Liver (tissue), 9 donors: ENCODE data around the gene DCDC1. TPM values are rescaled to one million over a fixed set of nuclear protein-coding genes. Genes with fewer than 3 reads are reported as not detected.

Experiments
- DNase-seq: peaks from one replicate; pipeline ENCODE4 v3.0.0-alpha.2; 2017; ENCODE audit warnings: low spot score
- H3K27ac ChIP-seq, 2 donors: one replicate each; pipeline ENCODE4 v1.7.0; 2013; ENCODE audit warnings: inconsistent platforms in 2 of 2, low read length in 2 of 2, control low read depth in 1 of 2, low read depth in 1 of 2, mild to moderate bottlenecking in 1 of 2
- H3K27me3 ChIP-seq, 4 donors: one replicate each; pipeline versions ENCODE4 v1.6.1 to v1.7.0; 2013; ENCODE audit warnings: low read length in 3 of 4, inconsistent platforms in 1 of 4, mild to moderate bottlenecking in 1 of 4, moderate library complexity in 1 of 4; ENCODE audit not compliant: control insufficient read depth in 4 of 4, insufficient read depth in 4 of 4
- H3K36me3 ChIP-seq, 4 donors: one replicate each; pipeline versions ENCODE4 v1.6.1 to v1.7.0; 2013; ENCODE audit warnings: low read length in 3 of 4, mild to moderate bottlenecking in 3 of 4, low read depth in 1 of 4, moderate library complexity in 1 of 4; ENCODE audit not compliant: control insufficient read depth in 4 of 4, insufficient read depth in 3 of 4
- H3K4me1 ChIP-seq, 4 donors: one replicate each; pipeline versions ENCODE4 v1.6.1 to v1.7.0; 2013; ENCODE audit warnings: low read length in 3 of 4, mild to moderate bottlenecking in 3 of 4, moderate library complexity in 1 of 4; ENCODE audit not compliant: control insufficient read depth in 4 of 4, insufficient read depth in 4 of 4
- H3K4me3 ChIP-seq, 3 donors: one replicate each; pipeline versions ENCODE4 v1.6.1 to v1.7.0; 2013; ENCODE audit warnings: low read length in 3 of 3, control low read depth in 1 of 3, low read depth in 1 of 3, mild to moderate bottlenecking in 1 of 3
- H3K9ac ChIP-seq, 2 donors: one replicate each; pipeline ENCODE4 v1.7.0; 2013; ENCODE audit warnings: low read length in 2 of 2, mild to moderate bottlenecking in 2 of 2, moderate library complexity in 2 of 2, control low read depth in 1 of 2, low read depth in 1 of 2
- H3K9me3 ChIP-seq, 4 donors: one replicate each; pipeline versions ENCODE4 v1.6.1 to v1.7.0; 2013; ENCODE audit warnings: low read length in 3 of 4; ENCODE audit not compliant: control insufficient read depth in 4 of 4
- EGR1 ChIP-seq, 2 donors: IDR thresholded peaks; 2 replicates each; pipeline ENCODE4 v1.6.1; 2016 to 2018; ENCODE audit warnings: antibody characterized with exemption in 2 of 2, low read depth in 2 of 2
- FOXA1 ChIP-seq: IDR thresholded peaks from 2 replicates; pipeline ENCODE4 v1.6.1; 2016; ENCODE audit warnings: antibody characterized with exemption
- GABPA ChIP-seq, 2 donors: IDR thresholded peaks in 1 of 2; conservative IDR thresholded peaks in 1 of 2; 2 replicates each; pipeline ENCODE4 v1.6.1; 2016; ENCODE audit warnings: antibody characterized with exemption in 2 of 2, mild to moderate bottlenecking in 1 of 2, moderate library complexity in 1 of 2
- HNF4A ChIP-seq, 2 donors: conservative IDR thresholded peaks; 2 replicates each; pipeline ENCODE4 v1.6.1; 2016; ENCODE audit warnings: antibody characterized with exemption in 2 of 2, mild to moderate bottlenecking in 2 of 2
- HNF4G ChIP-seq: IDR thresholded peaks from 2 replicates; pipeline ENCODE4 v1.6.1; 2016; ENCODE audit warnings: antibody characterized with exemption
- JUND ChIP-seq, 2 donors: IDR thresholded peaks; 2 replicates each; pipeline ENCODE4 v1.6.1; 2016; ENCODE audit warnings: antibody characterized with exemption in 2 of 2
- RAD21 ChIP-seq, 2 donors: IDR thresholded peaks; 2 replicates each; pipeline ENCODE4 v1.6.1; 2016; ENCODE audit warnings: antibody characterized with exemption in 2 of 2, mild to moderate bottlenecking in 2 of 2
- TAF1 ChIP-seq: conservative IDR thresholded peaks from 2 replicates; pipeline ENCODE4 v1.6.1; 2016; ENCODE audit warnings: antibody characterized with exemption, mild to moderate bottlenecking
- WGBS: extraction: QIAGEN DNeasy Blood & Tissue Kit; methylation state at CpG from one replicate; pipeline ENCODE4 v1.1.7; 2013; 5-methylcytosine and 5-hydroxymethylcytosine counted together
- polyA plus RNA-seq, 2 donors: library from polyadenylated mRNA; stranded (reverse) in 1 of 2; unstranded in 1 of 2; fragments of 200-250 nt in 1 of 2; fragments of >200 nt in 1 of 2; fragmentation: Nextera tagmentation in 1 of 2; extraction: Ambion mirVana in 1 of 2; gene quantifications; one replicate each; pipeline versions ENCODE4 v1.2.1 to v1.2.3, GENCODE V29; 2013 to 2015
- total RNA-seq, 2 donors: library from RNA; depleted of rRNA; stranded (reverse); fragments of >200 nt; gene quantifications; one replicate each; pipeline ENCODE4 v1.2.3, GENCODE V29; 2014
- TF ChIP-seq, protein P1 (sequence below): IDR thresholded peaks from 2 replicates; pipeline ENCODE4 v1.6.1; 2016; ENCODE audit warnings: antibody characterized with exemption, mild to moderate bottlenecking
- TF ChIP-seq, protein P2 (sequence below): IDR thresholded peaks from 2 replicates; pipeline ENCODE4 v1.6.1; 2016; ENCODE audit warnings: antibody characterized with exemption
- TF ChIP-seq, protein P3 (sequence below): IDR thresholded peaks from 2 replicates; pipeline ENCODE4 v1.6.1; 2016; ENCODE audit warnings: antibody characterized with exemption
- TF ChIP-seq, protein P4 (sequence below): IDR thresholded peaks from 2 replicates; pipeline ENCODE4 v1.6.1; 2016; ENCODE audit warnings: antibody characterized with exemption
- donor health status: healthy.
- donor health status: healthy.
- donor health status: healthy.
- donor health status: healthy.
- donor health status: healthy.

DCDC1 gene
- total and polyA plus RNA-seq, 4 donors: 0.38 to 3.5 (median 2.0) TPM

DNA sequence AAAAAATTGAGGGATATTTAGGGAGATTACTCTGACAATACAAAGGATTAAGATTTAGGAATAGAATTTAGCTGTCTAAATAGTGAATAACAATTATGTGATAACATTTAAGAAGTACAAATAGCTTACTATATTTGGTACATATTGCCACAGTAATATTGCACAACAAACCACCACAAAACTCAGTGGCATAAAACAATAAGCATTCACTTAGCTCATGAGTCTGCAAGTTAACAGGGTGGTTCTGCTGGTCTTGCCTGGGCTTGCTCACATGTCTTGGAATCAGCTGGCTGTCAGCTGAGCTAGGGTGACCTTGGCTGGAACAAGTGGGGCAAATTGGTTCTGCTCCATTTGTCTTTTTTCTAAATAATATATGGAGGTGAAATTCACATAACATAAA lies 115.1 kb downstream of the DCDC1 start:
- Histone ChIP-seq H3K36me3 (no peaks in the 10 kb centered on the region), H3K27ac (no peak overlapping the region), H3K27me3 (peaks cover 0 to 2% (median 0%) of the 10 kb centered on the region in 4 donors), H3K9me3 (no peaks in the 10 kb centered on the region), H3K4me3 (no peak overlapping the region), H3K9ac (no peak overlapping the region), H3K4me1 (no peaks in the 10 kb centered on the region)
- DNase-seq: no peak
- TF ChIP-seq RAD21 (IDR thresholded peaks at IDR 0.05) (no peak), JUND (IDR thresholded peaks at IDR 0.05) (no peak), HNF4G (no peak)
- TF ChIP-seq, protein P1, sequence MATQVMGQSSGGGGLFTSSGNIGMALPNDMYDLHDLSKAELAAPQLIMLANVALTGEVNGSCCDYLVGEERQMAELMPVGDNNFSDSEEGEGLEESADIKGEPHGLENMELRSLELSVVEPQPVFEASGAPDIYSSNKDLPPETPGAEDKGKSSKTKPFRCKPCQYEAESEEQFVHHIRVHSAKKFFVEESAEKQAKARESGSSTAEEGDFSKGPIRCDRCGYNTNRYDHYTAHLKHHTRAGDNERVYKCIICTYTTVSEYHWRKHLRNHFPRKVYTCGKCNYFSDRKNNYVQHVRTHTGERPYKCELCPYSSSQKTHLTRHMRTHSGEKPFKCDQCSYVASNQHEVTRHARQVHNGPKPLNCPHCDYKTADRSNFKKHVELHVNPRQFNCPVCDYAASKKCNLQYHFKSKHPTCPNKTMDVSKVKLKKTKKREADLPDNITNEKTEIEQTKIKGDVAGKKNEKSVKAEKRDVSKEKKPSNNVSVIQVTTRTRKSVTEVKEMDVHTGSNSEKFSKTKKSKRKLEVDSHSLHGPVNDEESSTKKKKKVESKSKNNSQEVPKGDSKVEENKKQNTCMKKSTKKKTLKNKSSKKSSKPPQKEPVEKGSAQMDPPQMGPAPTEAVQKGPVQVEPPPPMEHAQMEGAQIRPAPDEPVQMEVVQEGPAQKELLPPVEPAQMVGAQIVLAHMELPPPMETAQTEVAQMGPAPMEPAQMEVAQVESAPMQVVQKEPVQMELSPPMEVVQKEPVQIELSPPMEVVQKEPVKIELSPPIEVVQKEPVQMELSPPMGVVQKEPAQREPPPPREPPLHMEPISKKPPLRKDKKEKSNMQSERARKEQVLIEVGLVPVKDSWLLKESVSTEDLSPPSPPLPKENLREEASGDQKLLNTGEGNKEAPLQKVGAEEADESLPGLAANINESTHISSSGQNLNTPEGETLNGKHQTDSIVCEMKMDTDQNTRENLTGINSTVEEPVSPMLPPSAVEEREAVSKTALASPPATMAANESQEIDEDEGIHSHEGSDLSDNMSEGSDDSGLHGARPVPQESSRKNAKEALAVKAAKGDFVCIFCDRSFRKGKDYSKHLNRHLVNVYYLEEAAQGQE: no peak
- TF ChIP-seq, protein P2, sequence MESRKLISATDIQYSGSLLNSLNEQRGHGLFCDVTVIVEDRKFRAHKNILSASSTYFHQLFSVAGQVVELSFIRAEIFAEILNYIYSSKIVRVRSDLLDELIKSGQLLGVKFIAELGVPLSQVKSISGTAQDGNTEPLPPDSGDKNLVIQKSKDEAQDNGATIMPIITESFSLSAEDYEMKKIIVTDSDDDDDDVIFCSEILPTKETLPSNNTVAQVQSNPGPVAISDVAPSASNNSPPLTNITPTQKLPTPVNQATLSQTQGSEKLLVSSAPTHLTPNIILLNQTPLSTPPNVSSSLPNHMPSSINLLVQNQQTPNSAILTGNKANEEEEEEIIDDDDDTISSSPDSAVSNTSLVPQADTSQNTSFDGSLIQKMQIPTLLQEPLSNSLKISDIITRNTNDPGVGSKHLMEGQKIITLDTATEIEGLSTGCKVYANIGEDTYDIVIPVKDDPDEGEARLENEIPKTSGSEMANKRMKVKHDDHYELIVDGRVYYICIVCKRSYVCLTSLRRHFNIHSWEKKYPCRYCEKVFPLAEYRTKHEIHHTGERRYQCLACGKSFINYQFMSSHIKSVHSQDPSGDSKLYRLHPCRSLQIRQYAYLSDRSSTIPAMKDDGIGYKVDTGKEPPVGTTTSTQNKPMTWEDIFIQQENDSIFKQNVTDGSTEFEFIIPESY: no peak
- TF ChIP-seq, protein P3, sequence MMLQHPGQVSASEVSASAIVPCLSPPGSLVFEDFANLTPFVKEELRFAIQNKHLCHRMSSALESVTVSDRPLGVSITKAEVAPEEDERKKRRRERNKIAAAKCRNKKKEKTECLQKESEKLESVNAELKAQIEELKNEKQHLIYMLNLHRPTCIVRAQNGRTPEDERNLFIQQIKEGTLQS: no peak
- TF ChIP-seq, protein P4, sequence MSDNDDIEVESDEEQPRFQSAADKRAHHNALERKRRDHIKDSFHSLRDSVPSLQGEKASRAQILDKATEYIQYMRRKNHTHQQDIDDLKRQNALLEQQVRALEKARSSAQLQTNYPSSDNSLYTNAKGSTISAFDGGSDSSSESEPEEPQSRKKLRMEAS: no peak

DNA sequence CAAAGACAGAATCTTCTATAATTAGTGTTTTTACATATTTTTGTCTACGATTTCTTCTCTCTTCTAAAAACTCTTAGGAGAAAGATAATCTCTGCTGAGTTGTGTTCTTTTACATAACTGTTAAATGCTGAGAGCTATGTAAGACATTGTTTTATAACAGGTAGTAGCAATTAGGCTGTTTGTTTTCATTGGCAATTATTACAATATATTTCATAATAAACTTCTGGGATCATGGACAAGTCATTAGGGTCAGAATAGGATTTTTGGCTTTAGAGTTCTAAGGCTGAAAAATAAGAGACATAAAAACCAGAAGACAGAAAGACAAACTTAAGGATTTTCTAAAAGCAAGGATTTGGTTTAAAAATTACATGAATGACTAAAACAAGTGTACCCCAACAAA lies 120.8 kb downstream of the DCDC1 start:
- H3K9me3 ChIP-seq: no peaks in the 10 kb centered on the region
- H3K4me3 ChIP-seq: no peak overlapping the region
- no peaks in the 10 kb centered on the region for H3K4me1 ChIP-seq
- H3K27me3 ChIP-seq: no peaks in the 10 kb centered on the region
- no peak overlapping the region for H3K27ac ChIP-seq
- no peak for DNase-seq
- H3K9ac ChIP-seq: no peak overlapping the region
- WGBS: 59% methylated on average over 1 of the region's 1 CpG
- TF ChIP-seq FOXA1 (no peak), EGR1 (IDR thresholded peaks at IDR 0.05; ENCODE audit: low read depth in 2 of 2) (no peak), HNF4G (no peak), TAF1 (no peak), GABPA (IDR thresholded peaks at IDR 0.05 in 1 of 2, conservative IDR thresholded peaks at IDR 0.05 in 1 of 2) (no peak), JUND (IDR thresholded peaks at IDR 0.05) (no peak)
- H3K36me3 ChIP-seq: no peaks in the 10 kb centered on the region

DNA sequence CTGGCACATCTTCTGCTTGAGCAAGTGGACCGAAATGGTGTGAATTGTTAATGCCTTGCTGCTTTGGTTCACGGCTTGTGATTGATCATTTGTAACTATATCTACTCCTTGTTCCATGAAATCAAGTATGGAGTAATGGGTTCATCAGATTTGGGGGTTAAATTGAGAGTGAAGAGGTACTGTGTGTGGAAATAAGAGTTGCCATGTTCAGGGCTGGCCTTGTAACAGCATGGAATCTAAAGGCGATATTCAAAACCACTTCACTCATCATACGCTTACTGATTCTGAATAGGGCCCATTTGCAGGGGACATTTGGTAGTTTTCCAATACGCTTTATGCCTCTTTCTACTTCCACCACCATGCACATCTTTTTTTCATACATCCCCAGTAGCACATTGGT lies 122.2 kb downstream of the DCDC1 start:
- H3K4me3 ChIP-seq: no peak overlapping the region
- no peaks in the 10 kb centered on the region for H3K4me1 ChIP-seq
- no peaks in the 10 kb centered on the region for H3K27me3 ChIP-seq
- no peak for TF ChIP-seq HNF4A (conservative IDR thresholded peaks at IDR 0.05)
- TF ChIP-seq, protein P3: no peak
- no peak overlapping the region for H3K27ac ChIP-seq
- H3K36me3 ChIP-seq: no peaks in the 10 kb centered on the region
- H3K9me3 ChIP-seq: no peaks in the 10 kb centered on the region
- DNase-seq: no peak
- WGBS: 92% methylated on average over 5 of the region's 5 CpGs
- no peak overlapping the region for H3K9ac ChIP-seq
